Measurements from ENCODE around the gene BACE1-AS.
A peak's percentile ranks its signal among the peaks of the same experiment; 100 is the strongest.

BACE1-AS gene

DNA sequence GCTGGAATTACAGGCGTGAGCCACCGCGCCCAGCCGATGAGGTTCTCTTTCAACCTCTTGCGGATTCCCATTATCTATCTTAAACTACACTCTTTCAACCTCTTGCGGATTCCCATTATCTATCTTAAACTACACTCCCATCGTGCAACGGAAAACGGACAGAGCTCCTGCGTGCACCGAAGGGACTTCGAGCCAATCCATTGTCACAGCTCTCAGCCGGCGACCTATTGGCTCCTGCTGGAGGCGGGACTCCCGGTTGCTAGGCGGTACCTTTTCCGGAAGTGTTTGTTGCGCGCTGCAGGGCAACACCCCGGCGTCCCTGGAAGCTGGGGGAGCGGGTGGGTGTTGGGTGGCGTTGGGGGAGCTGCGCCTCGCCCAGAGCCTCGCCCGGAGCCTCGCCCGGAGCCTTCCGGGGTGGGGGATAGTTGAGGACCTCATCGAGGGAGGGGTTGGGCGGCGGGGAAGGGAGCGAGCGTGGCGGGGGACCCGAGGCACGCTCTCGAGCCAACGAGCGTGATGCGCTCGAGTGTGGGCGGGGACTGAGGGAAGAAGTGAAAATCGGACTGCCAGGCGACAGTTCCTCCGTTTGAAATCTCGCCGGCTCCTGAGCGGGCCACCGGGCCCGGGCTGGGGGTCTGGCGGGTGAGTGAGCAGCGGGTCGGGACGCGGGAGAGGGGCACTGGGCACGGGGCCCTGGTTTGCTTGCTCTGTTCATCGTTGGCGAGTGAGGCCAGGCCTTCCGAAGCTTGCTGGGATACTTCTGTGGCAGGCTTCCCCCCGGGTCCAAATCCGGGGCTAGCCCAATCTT is 36.6 kb downstream of the BACE1-AS start, which contains the start of gene CEP164:
Gene CEP164, plus strand, starts transcription at position 288 of the 808 bp plus-strand sequence. CDS start 10,733 bp downstream, outside the sequence.
- DNase-seq, result peak; percentile 75

DNA sequence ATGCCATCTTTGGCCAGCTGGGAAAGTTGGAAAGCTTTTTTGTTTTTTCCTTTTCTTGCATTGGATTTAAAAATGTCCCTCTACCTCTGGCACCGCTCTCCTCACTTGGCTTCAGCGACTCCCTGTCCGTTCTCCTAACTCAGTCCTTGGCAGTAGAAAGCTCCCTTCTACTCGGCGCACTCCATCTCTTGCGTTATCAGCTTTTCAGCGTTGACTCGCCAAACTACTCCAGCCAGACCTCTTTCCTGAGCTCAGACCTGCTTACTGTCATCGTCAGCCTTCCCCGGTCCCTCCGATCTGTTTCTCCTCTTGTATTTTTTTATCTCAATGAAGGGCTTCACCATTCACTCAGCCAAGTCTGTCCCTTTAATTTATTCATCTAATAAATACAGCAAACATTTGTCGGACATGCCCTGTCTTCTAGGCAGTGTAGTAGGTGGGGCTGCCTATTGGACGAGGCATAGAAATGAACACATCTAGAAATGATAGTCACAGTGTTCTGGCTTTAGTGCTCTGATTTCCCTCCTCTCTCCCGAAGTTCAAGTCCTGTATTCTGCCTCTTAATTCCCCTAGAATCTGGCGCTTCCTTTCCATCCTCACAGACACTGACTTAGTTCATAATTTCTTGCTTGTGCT is 37.3 kb downstream of the BACE1-AS start:
- DNase-seq, result no peak

DNA sequence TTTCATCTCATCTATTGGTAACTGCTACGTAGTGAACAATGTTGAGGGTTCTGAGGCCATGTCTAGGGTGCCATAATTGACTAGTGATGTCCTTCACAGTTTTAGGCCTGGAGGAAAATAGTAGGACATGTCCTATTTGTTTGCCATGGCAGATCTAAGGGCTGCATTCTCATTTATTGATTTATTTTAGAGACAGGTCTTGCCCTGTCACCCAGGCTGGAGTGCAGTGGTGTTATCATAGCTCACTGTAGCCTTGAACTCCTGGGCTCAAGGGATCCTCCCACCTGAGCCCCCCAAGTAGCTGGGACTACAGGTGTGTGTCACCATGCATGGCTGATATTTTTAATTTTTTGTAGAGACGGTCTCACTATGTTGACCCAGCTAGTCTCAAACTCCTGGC is 41.7 kb downstream of the BACE1-AS start:
- DNase-seq, result no peak

DNA sequence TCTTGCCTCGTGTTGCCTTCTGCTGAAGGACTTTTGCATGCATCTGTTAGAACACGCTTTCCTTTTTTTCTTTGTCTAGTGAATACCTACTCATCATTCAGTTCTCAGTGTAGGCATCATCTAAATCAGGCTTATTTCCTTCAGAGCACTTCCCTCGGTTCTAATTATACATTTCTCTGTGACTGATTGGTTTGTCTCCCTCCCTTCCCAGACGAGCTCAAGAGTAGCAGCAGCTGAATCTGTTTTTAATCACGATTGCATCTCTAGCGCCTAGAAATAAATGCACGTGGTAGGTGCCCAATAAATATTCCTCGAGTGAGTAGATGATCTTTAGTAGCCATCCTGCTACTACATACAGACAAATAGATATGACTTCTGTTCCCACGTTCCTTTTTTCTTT is 42.8 kb downstream of the BACE1-AS start:
- no peak for DNase-seq

DNA sequence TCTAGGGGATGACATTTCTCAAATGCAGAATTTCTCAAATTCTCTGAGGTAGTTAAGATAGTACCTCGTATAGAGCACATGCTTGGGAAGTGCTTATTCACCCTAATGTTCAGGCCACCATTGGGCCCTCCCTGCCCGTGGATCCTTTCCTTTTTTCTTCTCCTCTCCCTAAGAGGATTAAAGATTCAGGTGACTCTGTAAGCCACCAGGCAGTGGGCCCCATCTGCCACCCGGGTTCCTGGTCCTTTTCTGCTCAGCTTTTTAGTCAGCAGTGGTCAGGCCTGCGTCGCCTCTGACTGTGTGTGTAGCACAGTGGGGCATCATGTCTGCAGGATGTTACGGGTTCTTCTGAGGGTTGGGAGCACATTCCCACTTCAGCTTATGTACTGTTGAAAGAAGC is 43.8 kb downstream of the BACE1-AS start:
- DNase-seq, result no peak

DNA sequence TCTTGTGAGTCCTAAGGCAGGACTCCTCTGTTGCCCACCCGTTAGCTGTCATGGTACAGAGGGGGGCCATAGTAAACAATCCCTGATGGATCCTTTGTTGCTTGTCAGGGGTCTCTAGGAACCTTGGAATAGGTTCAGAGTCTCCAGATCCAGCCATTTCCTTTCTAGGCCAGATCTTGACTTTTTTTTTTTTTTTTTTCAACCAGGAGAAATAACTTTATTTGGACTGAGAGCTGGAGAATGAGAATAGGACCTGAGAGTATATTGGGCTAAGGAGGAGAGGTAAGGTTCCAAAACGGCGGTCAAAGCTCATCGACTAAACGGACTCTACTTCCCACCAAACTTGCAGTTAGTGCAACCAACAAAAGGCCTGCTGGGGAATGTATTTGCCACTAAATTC is 44.3 kb downstream of the BACE1-AS start:
- DNase-seq, result no peak

DNA sequence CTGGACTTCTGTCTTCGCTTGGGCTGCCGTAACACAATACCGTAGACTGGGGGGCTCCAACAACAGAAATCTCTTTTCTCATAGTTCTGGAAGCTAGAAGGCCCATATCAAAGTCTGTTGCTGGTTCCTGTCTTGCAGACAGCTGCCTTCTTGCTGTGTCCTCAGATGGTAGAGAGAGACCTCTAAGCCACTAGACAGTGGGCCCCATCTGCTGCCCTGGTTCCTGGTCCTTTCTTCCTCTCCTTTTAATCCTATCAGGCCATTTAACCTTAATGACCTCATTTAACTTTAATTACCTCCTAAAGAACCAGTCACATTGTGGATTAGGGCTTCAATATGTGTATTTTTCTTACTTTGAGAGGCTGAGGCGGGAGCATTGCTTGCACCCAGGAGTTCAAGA is 45.9 kb downstream of the BACE1-AS start:
- DNase-seq, result no peak
